Endothelial cell (in vitro differentiated cells): ENCODE measurements around the gene NSUN3. TPM values are rescaled to one million over a fixed set of nuclear protein-coding genes. Genes with fewer than 3 reads are reported as not detected.
A peak's percentile ranks its signal among the peaks of the same experiment; 100 is the strongest.

Experiments
- DNase-seq: peaks from one replicate; pipeline ENCODE4 v3.0.0; 2021; ENCODE audit warnings: low spot score
- H3K27ac Mint-ChIP-seq: one replicate; pipeline ENCODE4 v1.8.0; 2021; ENCODE audit warnings: mixed read lengths, inconsistent platforms; ENCODE audit not compliant: unreplicated experiment
- H3K27me3 Mint-ChIP-seq: one replicate; pipeline ENCODE4 v1.8.0; 2021; ENCODE audit warnings: mild to moderate bottlenecking, moderate library complexity, mixed read lengths, inconsistent platforms; ENCODE audit not compliant: unreplicated experiment
- H3K36me3 Mint-ChIP-seq: one replicate; pipeline ENCODE4 v1.8.0; 2021; ENCODE audit warnings: mild to moderate bottlenecking, low read depth, mixed read lengths, inconsistent platforms; ENCODE audit not compliant: unreplicated experiment
- H3K4me1 Mint-ChIP-seq: one replicate; pipeline ENCODE4 v1.8.0; 2021; ENCODE audit warnings: mild to moderate bottlenecking, mixed read lengths, inconsistent platforms; ENCODE audit not compliant: unreplicated experiment
- H3K4me3 Mint-ChIP-seq: one replicate; pipeline ENCODE4 v1.8.0; 2021; ENCODE audit warnings: mild to moderate bottlenecking, mixed read lengths, inconsistent platforms; ENCODE audit not compliant: unreplicated experiment
- H3K9me3 Mint-ChIP-seq: one replicate; pipeline ENCODE4 v1.8.0; 2021; ENCODE audit warnings: mixed read lengths, inconsistent platforms; ENCODE audit not compliant: unreplicated experiment
- CTCF ChIP-seq: fragments of 200-600 bp; sonication (generic); IDR thresholded peaks from one replicate; pipeline ENCODE4 v1.5.0; 2021; ENCODE audit warnings: antibody characterized with exemption; ENCODE audit not compliant: unreplicated experiment
- total RNA-seq: library from RNA; stranded (reverse); fragmentation: NEBNext Ultra II Directional; extraction: Animal tissue kit (Norgen Biotek cat#: 25700); gene quantifications from one replicate; pipeline ENCODE4 v1.2.1, GENCODE V29; 2021; ENCODE audit not compliant: unreplicated experiment

The NSUN3 gene
- total RNA-seq, 1 donor from 2014 or later: 11.5 TPM

GRCh38 chr3:94046533-94046932 lies 16.3 kb upstream of the NSUN3 start:
- H3K4me1 Mint-ChIP-seq: no peaks in the 10 kb centered on the region
- no peak for DNase-seq
- H3K9me3 Mint-ChIP-seq: peaks cover 7% of the 10 kb centered on the region
- H3K27ac Mint-ChIP-seq: no peak overlapping the region
- no peak overlapping the region for H3K4me3 Mint-ChIP-seq
- peaks cover 5% of the 10 kb centered on the region for H3K27me3 Mint-ChIP-seq
- TF ChIP-seq CTCF: no peak
- peaks cover 22% of the 10 kb centered on the region for H3K36me3 Mint-ChIP-seq

GRCh38 chr3:94049267-94049666 lies 13.6 kb upstream of the NSUN3 start:
- H3K4me3 Mint-ChIP-seq: no peak overlapping the region
- peaks cover 9% of the 10 kb centered on the region for H3K36me3 Mint-ChIP-seq
- no peak overlapping the region for H3K27ac Mint-ChIP-seq
- no peak for DNase-seq
- peaks cover 3% of the 10 kb centered on the region for H3K27me3 Mint-ChIP-seq
- no peak for TF ChIP-seq CTCF
- no peaks in the 10 kb centered on the region for H3K4me1 Mint-ChIP-seq
- H3K9me3 Mint-ChIP-seq: peaks cover 3% of the 10 kb centered on the region

GRCh38 chr3:94050546-94050945 lies 12.3 kb upstream of the NSUN3 start:
- Mint-ChIP-seq H3K27ac (no peak overlapping the region), H3K9me3 (no peaks in the 10 kb centered on the region), H3K4me1 (no peaks in the 10 kb centered on the region), H3K4me3 (no peak overlapping the region), H3K27me3 (no peaks in the 10 kb centered on the region), H3K36me3 (peaks cover under 1% of the 10 kb centered on the region)
- TF ChIP-seq CTCF: no peak
- no peak for DNase-seq

GRCh38 chr3:94061297-94061696 lies 1.6 kb upstream of the NSUN3 start:
- H3K36me3 Mint-ChIP-seq: peaks cover 2% of the 10 kb centered on the region
- no peak for DNase-seq
- no peak for TF ChIP-seq CTCF
- H3K27me3 Mint-ChIP-seq: peaks cover 9% of the 10 kb centered on the region
- no peaks in the 10 kb centered on the region for H3K9me3 Mint-ChIP-seq
- no peak overlapping the region for H3K27ac Mint-ChIP-seq
- H3K4me1 Mint-ChIP-seq: peaks cover 11% of the 10 kb centered on the region
- H3K4me3 Mint-ChIP-seq: no peak overlapping the region

- no peaks in the 10 kb centered on the region for H3K9me3 Mint-ChIP-seq
- H3K4me3 Mint-ChIP-seq: peak overlapping the region; percentile 98
- peak overlapping the region; percentile 99 for H3K27ac Mint-ChIP-seq
- DNase-seq: no peak
- H3K4me1 Mint-ChIP-seq: peaks cover 8% of the 10 kb centered on the region
- peaks cover 18% of the 10 kb centered on the region for H3K36me3 Mint-ChIP-seq
- TF ChIP-seq CTCF: no peak
- peaks cover 9% of the 10 kb centered on the region for H3K27me3 Mint-ChIP-seq
Observed at GRCh38 chr3:94063496-94064119, 747 bp downstream of the NSUN3 start.
